Adrenal gland (tissue), 12 donors: ENCODE results near the gene XPR1. TPM values are rescaled to one million over a fixed set of nuclear protein-coding genes. Genes with fewer than 3 reads are reported as not detected.

Experiments used
- DNase-seq, 7 donors: peaks; one replicate each; pipeline ENCODE4 v3.0.0-alpha.2; 2019 to 2020
- H3K27ac ChIP-seq, 5 donors: fragments of 200-600 bp; sonication (generic) in 4 of 5; 1 replicate in 3 of 5; 2 replicates in 2 of 5; pipeline versions ENCODE4 v1.5.1 to v1.8.0; 2016 to 2020; ENCODE audit warnings: mild to moderate bottlenecking in 1 of 5
- H3K27me3 ChIP-seq: fragments of 200-600 bp; 2 replicates; pipeline ENCODE4 v1.8.0; 2021
- H3K36me3 ChIP-seq, 2 donors: fragments of 200-600 bp; replicated peaks in 1 of 2; 1 replicate in 1 of 2; 2 replicates in 1 of 2; pipeline versions ENCODE4 v1.5.1 to v1.8.0; 2018 to 2022
- H3K4me1 ChIP-seq, 2 donors: fragments of 200-600 bp; replicated peaks in 1 of 2; 1 replicate in 1 of 2; 2 replicates in 1 of 2; pipeline versions ENCODE4 v1.5.1 to v1.8.0; 2018 to 2021
- H3K4me3 ChIP-seq, 4 donors: fragments of 200-600 bp; sonication (generic) in 3 of 4; one replicate each; pipeline ENCODE4 v1.5.1; 2016 to 2018
- H3K9me3 ChIP-seq, 3 donors: fragments of 200-600 bp; sonication (generic) in 1 of 3; replicated peaks in 1 of 3; 1 replicate in 2 of 3; 2 replicates in 1 of 3; pipeline versions ENCODE4 v1.5.1 to v1.8.0; 2016 to 2021
- POLR2A ChIP-seq, 2 donors: fragments of 450-650 bp; IDR thresholded peaks; one replicate each; pipeline ENCODE4 v1.6.1; 2017; ENCODE audit warnings: antibody characterized with exemption in 2 of 2, mild to moderate bottlenecking in 2 of 2, moderate library complexity in 1 of 2
- WGBS, 4 donors: extraction: QIAGEN DNeasy Blood & Tissue Kit in 2 of 4; methylation state at CpG; one replicate each; pipeline versions ENCODE4 v1.1.5 to v1.1.7; 2013 to 2017; 5-methylcytosine and 5-hydroxymethylcytosine counted together
- intact Hi-C, 2 donors: fragments of 100-400 bp; cut with DNase I; formaldehyde crosslinking; loops; one replicate each; pipeline versions ENCODE4 v1.14.1 to v1.15.0; 2022 to 2023
- polyA plus RNA-seq, 3 donors: library from polyadenylated mRNA; stranded (reverse); fragments of 200-250 nt in 2 of 3; fragments of 350-450 nt in 1 of 3; fragmentation: Illumina TruSeq in 1 of 3; extraction: RNeasy Lipid Tissue Mini Kit (QIAGEN cat#74804) in 1 of 3; gene quantifications; one replicate each; pipeline ENCODE4 v1.2.3, GENCODE V29; 2013 to 2014
- total RNA-seq, 9 donors: library from RNA; depleted of rRNA in 4 of 9; stranded (reverse); fragments of >200 nt in 4 of 9; fragments of 120-200 nt in 1 of 9; fragmentation: NEBNext Ultra II Directional in 1 of 9; extraction: Animal tissue kit (Norgen Biotek cat#: 25700) in 1 of 9; gene quantifications; one replicate each; pipeline versions ENCODE4 v1.1.0 to v1.2.4, GENCODE V29; 2013 to 2023
- TF ChIP-seq, protein P1 (sequence below), 6 experiments: fragments of 450-650 bp in 4 of 6; fragments of 200-600 bp in 2 of 6; sonication (generic) in 1 of 6; IDR thresholded peaks; 1 replicate in 5 of 6; 2 replicates in 1 of 6; pipeline versions ENCODE4 v1.5.1 to v1.8.0; 2016 to 2021; ENCODE audit warnings: antibody characterized with exemption in 6 of 6, mild to moderate bottlenecking in 2 of 6, moderate library complexity in 1 of 6
- donor health status: healthy with polysubstance abuse.
- donor health status: Bipolar disorder and iron deficiency.
- donor health status: DM: yes; HTN: yes; CAD: no.
- donor health status: DM: no; HTN: no; CAD: no.
- donor health status: DM: no; HTN: no; CAD: no.
- donor health status: DM: yes; HTN: yes; CAD: no.

XPR1 gene
- total and polyA plus RNA-seq, 12 donors, result 4.8 to 53.0 (median 24.1) TPM

DNA sequence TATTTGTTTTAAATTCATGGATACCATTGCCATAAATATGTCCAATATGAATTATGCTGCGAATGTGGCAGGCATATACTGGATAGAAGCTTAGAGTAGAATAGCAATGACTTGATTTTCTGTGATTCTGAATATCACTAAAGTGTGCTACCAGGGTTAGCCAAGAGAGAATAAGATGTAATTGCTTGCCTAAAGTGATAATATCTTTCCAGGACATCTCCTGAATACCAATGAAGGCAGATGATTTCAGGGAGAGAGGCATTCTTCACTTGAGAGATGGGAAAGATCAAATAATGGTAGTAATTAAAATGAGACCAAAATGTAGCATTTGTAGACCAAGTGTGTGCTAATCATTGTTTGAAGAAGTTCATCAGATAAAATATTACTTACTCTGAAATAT, 227.5 kb downstream of the XPR1 start:
- no peak overlapping the region for H3K27ac ChIP-seq
- no peak for DNase-seq
- no peak overlapping the region for H3K4me3 ChIP-seq
- H3K27me3 ChIP-seq, result no peaks in the 10 kb centered on the region
- intact Hi-C loops, result loop anchor here in 1 of 2 donors (10.0 kb wide), 1 partner anchor 225 kb away; the partner anchor contains the start of gene XPR1
- peaks cover 0 to 9% of the 10 kb centered on the region in 2 donors for H3K36me3 ChIP-seq
- WGBS, 4 donors, result 94 to 98% (median 96%) methylated on average over 1 of the region's 1 CpG
- TF ChIP-seq POLR2A (IDR thresholded peaks at IDR 0.05), result no peak
- TF ChIP-seq, protein P1, sequence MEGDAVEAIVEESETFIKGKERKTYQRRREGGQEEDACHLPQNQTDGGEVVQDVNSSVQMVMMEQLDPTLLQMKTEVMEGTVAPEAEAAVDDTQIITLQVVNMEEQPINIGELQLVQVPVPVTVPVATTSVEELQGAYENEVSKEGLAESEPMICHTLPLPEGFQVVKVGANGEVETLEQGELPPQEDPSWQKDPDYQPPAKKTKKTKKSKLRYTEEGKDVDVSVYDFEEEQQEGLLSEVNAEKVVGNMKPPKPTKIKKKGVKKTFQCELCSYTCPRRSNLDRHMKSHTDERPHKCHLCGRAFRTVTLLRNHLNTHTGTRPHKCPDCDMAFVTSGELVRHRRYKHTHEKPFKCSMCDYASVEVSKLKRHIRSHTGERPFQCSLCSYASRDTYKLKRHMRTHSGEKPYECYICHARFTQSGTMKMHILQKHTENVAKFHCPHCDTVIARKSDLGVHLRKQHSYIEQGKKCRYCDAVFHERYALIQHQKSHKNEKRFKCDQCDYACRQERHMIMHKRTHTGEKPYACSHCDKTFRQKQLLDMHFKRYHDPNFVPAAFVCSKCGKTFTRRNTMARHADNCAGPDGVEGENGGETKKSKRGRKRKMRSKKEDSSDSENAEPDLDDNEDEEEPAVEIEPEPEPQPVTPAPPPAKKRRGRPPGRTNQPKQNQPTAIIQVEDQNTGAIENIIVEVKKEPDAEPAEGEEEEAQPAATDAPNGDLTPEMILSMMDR (IDR thresholded peaks at IDR 0.05), result no peak
- no peaks in the 10 kb centered on the region for H3K4me1 ChIP-seq
- H3K9me3 ChIP-seq, result no peaks in the 10 kb centered on the region

DNA sequence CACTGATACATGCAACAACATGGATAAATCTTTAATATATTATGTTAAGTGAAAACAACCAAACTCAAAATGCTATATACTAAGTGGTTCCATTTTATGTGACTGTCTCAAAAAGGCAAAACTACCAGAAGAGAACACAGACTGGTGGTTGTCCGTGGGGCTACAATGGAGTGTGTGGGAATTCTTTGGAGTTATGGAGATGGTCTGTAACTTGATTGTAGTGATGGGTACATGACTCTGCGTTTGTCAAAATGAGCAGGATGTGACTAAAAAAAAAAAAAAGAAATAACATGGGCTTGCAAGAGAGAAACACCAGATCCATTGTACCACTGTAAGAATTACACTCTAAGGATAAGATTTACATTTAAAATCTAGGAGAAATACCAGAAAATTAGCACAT, 228.7 kb downstream of the XPR1 start:
- intact Hi-C loops, result loop anchor here (5.0 kb wide), 2 partner anchors 228 to 328 kb away; partner anchors contain the start of gene XPR1 (in 1 of the 2)
- Histone ChIP-seq H3K27ac (no peak overlapping the region), H3K4me3 (no peak overlapping the region), H3K4me1 (no peaks in the 10 kb centered on the region), H3K27me3 (no peaks in the 10 kb centered on the region), H3K36me3 (peaks cover 0 to 9% of the 10 kb centered on the region in 2 donors), H3K9me3 (no peaks in the 10 kb centered on the region)
- no peak for TF ChIP-seq POLR2A (IDR thresholded peaks at IDR 0.05)
- TF ChIP-seq, protein P1 (IDR thresholded peaks at IDR 0.05), result no peak
- 77 to 84% (median 82%) methylated on average over 2 of the region's 2 CpGs for WGBS, 4 donors
- DNase-seq, result no peak

DNA sequence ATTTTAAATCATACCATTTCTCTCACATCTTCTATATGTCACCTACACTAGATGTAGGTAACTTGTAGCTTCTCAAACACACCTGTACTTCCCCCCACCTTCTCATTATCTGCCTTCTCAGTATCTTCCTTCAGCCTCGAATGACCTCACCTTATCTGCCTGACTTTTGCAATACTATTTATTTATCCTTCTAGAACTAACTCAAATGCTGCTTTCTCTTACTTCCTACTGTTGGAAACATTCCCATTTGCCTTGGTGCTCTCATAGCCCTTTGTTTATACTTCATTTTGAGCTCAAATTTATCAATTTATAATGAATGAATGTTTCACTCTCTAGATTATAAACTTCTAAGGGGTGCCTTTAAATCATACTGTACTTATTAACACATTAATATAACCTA, 230.5 kb downstream of the XPR1 start:
- intact Hi-C loops, result loop anchor here (5.0 kb wide), 2 partner anchors 230 to 330 kb away; partner anchors contain the start of gene XPR1 (in 1 of the 2)
- no peaks in the 10 kb centered on the region for H3K4me1 ChIP-seq
- WGBS, 4 donors, result 33 to 39% (median 35%) methylated on average over 1 of the region's 1 CpG
- H3K4me3 ChIP-seq, result no peak overlapping the region
- DNase-seq, result no peak
- H3K27me3 ChIP-seq, result no peaks in the 10 kb centered on the region
- no peaks in the 10 kb centered on the region for H3K9me3 ChIP-seq
- peaks cover 0 to 9% of the 10 kb centered on the region in 2 donors for H3K36me3 ChIP-seq
- H3K27ac ChIP-seq, result no peak overlapping the region
- TF ChIP-seq, protein P1 (IDR thresholded peaks at IDR 0.05), result no peak
- no peak for TF ChIP-seq POLR2A (IDR thresholded peaks at IDR 0.05)

DNA sequence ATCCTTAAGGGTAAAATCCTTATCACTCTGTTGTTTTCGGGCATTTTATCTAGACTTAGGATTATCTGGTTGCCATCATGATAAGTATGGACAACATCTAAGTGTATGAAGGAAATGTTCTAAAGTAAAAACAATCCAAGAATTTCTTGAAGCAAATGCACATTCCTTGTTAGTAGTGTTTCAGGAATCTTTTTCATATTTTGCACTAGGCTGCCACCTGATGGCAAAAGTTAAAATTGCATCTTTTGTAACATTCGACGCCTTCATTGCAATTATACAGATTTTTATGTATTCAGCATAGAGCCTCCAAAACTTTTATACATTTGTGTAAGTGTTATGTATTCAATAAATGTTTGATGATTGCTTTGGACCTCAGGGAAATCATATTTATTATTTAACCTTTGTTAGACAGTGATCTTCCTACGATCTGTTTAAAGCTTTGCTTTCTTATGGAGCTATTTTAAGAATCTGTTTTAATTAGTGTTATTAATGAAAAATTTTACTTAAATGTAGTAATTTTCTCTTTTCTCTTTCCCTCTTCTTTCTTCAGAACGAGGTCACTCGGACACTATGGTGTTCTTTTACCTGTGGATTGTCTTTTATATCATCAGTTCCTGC, 231.4 kb downstream of the XPR1 start:
- no peaks in the 10 kb centered on the region for H3K27me3 ChIP-seq
- H3K4me1 ChIP-seq, result no peaks in the 10 kb centered on the region
- intact Hi-C loops, result loop anchor here (5.0 kb wide), 2 partner anchors 231 to 331 kb away; partner anchors contain the start of gene XPR1 (in 1 of the 2)
- H3K27ac ChIP-seq, result no peak overlapping the region
- no peaks in the 10 kb centered on the region for H3K9me3 ChIP-seq
- no peak for TF ChIP-seq POLR2A (IDR thresholded peaks at IDR 0.05)
- TF ChIP-seq, protein P1 (IDR thresholded peaks at IDR 0.05), result peak; percentile 66 to 85 (median 76)
- peak in 3 of 7 donors; percentile 39 to 50 (median 44) for DNase-seq
- H3K4me3 ChIP-seq, result no peak overlapping the region
- peaks cover 0 to 9% of the 10 kb centered on the region in 2 donors for H3K36me3 ChIP-seq
- 21 to 28% (median 24%) methylated on average over 6 of the region's 6 CpGs for WGBS, 4 donors
